Measurements from ENCODE around the gene TRIO.

The TRIO gene

DNA sequence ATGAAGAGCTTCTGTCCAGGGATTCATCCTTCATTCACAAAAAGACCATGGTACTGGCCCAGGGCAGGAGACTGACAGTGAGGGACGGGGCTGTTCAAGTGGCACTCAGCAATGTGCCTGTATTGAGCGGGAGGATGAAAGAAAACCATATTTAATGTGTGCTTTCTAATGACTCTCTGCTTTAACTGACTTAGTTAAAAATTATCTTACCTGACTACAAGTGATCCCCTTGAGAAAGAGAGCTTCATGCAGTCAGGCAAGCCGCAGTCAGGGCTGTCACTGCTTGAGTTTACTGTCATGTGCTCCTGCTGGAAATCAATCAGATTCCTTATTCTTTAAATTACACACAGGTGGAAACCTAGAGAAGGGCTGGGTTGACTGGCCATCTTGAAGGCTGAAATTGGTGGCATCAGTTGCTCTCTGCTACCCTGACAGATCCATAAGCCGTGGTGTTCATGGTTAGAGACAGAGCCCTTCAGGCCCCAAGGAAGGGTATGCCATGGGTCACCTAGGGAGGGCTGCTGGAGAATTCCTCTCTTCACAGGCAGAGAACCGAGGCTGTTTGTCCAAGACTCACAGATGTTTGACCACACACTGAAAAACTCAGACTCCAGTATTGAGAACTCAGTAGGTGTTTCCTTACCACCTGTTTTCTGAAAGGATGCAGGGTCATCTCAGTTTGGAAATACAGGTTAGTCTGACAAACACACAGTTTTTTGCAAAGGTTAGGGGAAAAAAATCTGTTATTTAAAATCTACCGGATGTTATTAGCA lies 70.9 kb downstream of the TRIO start:
- TF ChIP-seq, protein P1, sequence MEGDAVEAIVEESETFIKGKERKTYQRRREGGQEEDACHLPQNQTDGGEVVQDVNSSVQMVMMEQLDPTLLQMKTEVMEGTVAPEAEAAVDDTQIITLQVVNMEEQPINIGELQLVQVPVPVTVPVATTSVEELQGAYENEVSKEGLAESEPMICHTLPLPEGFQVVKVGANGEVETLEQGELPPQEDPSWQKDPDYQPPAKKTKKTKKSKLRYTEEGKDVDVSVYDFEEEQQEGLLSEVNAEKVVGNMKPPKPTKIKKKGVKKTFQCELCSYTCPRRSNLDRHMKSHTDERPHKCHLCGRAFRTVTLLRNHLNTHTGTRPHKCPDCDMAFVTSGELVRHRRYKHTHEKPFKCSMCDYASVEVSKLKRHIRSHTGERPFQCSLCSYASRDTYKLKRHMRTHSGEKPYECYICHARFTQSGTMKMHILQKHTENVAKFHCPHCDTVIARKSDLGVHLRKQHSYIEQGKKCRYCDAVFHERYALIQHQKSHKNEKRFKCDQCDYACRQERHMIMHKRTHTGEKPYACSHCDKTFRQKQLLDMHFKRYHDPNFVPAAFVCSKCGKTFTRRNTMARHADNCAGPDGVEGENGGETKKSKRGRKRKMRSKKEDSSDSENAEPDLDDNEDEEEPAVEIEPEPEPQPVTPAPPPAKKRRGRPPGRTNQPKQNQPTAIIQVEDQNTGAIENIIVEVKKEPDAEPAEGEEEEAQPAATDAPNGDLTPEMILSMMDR (conservative IDR thresholded peaks at IDR 0.05; ENCODE audit: control insufficient read depth, insufficient read depth, low read depth, low read length): no peak
- no peak for DNase-seq (ENCODE audit: low read depth)
- H3K4me3 ChIP-seq (ENCODE audit: control insufficient read depth, low read depth, low read length): no peak overlapping the region

DNA sequence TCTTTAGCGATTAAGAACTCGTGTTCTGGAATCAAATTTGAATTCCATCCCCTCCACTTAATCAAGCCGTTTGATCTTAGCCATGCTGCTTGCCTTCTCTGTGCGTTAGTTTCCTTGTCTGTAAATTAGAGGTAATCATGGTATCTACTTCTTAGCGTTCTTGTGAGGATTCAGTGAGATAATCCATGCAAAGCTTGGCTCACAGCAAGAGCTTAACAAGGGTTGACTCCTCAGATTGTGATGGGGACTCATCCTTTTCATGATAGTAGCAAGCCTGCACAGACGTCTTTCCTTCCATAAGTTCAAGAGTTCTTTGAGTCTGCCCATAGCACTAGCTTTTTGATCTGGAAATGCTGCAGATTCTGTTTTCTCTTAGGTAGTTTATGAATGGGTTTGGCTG lies 72.8 kb downstream of the TRIO start:
- TF ChIP-seq, protein P1 (conservative IDR thresholded peaks at IDR 0.05; ENCODE audit: control insufficient read depth, insufficient read depth, low read depth, low read length): no peak
- DNase-seq (ENCODE audit: low read depth): no peak
- H3K4me3 ChIP-seq (ENCODE audit: control insufficient read depth, low read depth, low read length): no peak overlapping the region

DNA sequence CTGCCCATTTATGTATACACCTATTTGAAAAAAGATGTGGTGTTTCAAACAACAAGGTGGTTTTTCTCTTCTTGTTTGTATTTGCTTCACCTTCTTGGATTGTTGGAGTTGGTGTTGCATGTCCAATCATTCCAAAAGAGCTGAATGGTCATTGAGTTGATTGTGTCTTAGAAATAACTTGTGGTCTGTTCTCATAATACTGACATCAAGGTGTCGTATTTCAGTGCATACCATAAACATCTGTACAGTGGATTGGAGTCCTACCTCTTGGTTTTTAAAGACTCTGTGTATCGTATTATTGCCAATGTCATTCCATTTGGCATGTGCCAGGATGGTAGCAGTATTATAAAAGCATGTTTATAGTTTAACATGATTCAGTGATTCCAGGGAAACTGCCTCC lies 73.2 kb downstream of the TRIO start:
- DNase-seq (ENCODE audit: low read depth): peak; percentile 38
- TF ChIP-seq, protein P1 (conservative IDR thresholded peaks at IDR 0.05; ENCODE audit: control insufficient read depth, insufficient read depth, low read depth, low read length): no peak
- H3K4me3 ChIP-seq (ENCODE audit: control insufficient read depth, low read depth, low read length): no peak overlapping the region

DNA sequence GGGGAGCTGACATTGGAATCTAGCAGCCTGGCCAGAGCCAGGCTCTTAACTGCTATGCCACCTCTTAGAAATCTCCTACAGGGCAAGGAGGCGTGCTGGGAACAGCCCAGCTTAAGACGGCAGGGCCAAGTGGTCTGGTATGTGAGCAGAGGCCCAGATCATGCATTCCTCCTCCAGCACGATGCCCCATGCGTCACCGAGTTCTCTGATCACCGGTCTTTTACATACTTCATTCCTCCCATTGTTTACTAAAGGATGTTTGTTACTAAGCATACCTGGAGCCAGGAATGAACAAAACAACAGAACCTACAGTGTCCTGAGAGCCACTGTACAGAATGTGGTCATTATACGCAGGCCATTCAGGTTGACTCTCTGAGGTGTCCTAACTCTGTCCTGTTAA lies 73.8 kb downstream of the TRIO start:
- TF ChIP-seq, protein P1 (conservative IDR thresholded peaks at IDR 0.05; ENCODE audit: control insufficient read depth, insufficient read depth, low read depth, low read length): no peak
- DNase-seq (ENCODE audit: low read depth): no peak
- H3K4me3 ChIP-seq (ENCODE audit: control insufficient read depth, low read depth, low read length): no peak overlapping the region

DNA sequence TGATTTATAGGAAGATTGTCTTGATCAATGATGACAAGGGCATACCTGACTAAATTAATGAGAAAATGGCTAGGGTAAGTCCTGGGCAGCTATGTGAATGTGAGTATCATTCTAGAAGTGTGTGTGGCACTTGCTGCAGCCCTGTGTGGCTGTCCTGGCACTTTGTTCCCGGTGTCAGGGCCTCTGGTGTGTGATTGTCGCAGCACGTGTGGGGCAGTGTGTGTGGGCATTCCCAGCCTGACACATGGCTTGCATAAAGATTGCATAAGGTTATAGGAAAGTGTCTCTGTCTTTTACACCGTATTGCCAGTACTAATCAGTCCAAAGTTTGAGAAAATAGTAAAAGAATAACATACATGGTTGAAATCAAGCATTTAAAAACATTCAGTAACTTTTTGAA lies 74.4 kb downstream of the TRIO start:
- TF ChIP-seq, protein P1 (conservative IDR thresholded peaks at IDR 0.05; ENCODE audit: control insufficient read depth, insufficient read depth, low read depth, low read length): no peak
- H3K4me3 ChIP-seq (ENCODE audit: control insufficient read depth, low read depth, low read length): no peak overlapping the region
- no peak for DNase-seq (ENCODE audit: low read depth)

DNA sequence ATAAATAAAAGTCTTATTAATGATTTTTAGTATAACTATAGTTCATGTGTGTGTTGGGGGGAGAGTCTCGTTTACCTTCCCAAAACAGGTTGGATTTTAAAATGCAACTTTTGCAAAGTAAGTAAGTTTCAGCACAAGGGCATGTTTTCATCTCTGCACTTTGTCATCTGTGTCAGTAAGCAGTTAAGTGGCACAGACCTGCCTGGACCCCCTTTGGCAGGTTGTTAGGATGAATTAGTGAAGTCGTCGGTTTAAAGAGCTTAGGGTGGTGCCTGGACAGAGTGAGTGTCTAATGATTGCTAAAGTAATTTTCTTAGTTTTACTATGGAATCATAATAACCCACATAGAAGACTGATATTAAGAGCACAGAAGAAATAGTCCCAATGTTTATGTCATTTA lies 74.9 kb downstream of the TRIO start:
- no peak for DNase-seq (ENCODE audit: low read depth)
- TF ChIP-seq, protein P1 (conservative IDR thresholded peaks at IDR 0.05; ENCODE audit: control insufficient read depth, insufficient read depth, low read depth, low read length): no peak
- H3K4me3 ChIP-seq (ENCODE audit: control insufficient read depth, low read depth, low read length): no peak overlapping the region

All from fibroblast of mammary gland (primary cell).